Panc1 (cell line): ENCODE results near the gene GLTP.

Source experiments
- CTCF ChIP-seq: fragments of 450-650 bp; IDR thresholded peaks from 2 replicates; pipeline ENCODE4 v1.5.1; 2017; ENCODE audit warnings: mild to moderate bottlenecking
- POLR2AphosphoS5 ChIP-seq: IDR thresholded peaks from 2 replicates; pipeline ENCODE4 v1.6.1; 2012; ENCODE audit warnings: mild to moderate bottlenecking, low read depth, low read length, moderate library complexity
- REST ChIP-seq, 2 experiments: IDR thresholded peaks; 2 replicates each; pipeline ENCODE4 v1.6.1; 2011 to 2012; ENCODE audit warnings: low read depth in 2 of 2, control low read depth in 1 of 2, low read length in 1 of 2, mild to moderate bottlenecking in 1 of 2, moderate library complexity in 1 of 2; ENCODE audit not compliant: insufficient read depth in 1 of 2
- TCF7L2 ChIP-seq: IDR thresholded peaks from 2 replicates; pipeline ENCODE4 v1.6.1; 2011; ENCODE audit warnings: mild to moderate bottlenecking, low read depth, low read length, inconsistent platforms

- TF ChIP-seq CTCF (no peak), POLR2AphosphoS5 (no peak), REST (IDR thresholded peaks at IDR 0.05; ENCODE audit: insufficient read depth in 1 of 2, low read depth in 2 of 2, low read length in 1 of 2) (no peak), TCF7L2 (no peak)
These were observed 1.4 kb upstream of the GLTP start for GRCh38 chr12:109881752-109882151.
